OCI-LY1 (cell line): ENCODE measurements around the gene PCIF1.

Experiments
- CTCF ChIP-seq: fragments of 200-600 bp; sonication (generic), shearing (Covaris generic); IDR thresholded peaks from 2 replicates; pipeline ENCODE4 v1.5.1; 2017; ENCODE audit warnings: mild to moderate bottlenecking, antibody characterized with exemption, low read length, moderate library complexity, mixed read lengths
- EZH2 ChIP-seq: fragments of 200-600 bp; sonication (generic), shearing (Covaris generic); IDR thresholded peaks from 2 replicates; pipeline ENCODE4 v1.8.0; 2017; ENCODE audit warnings: borderline replicate concordance, mixed run types, mild to moderate bottlenecking, antibody characterized with exemption, low read length, moderate library complexity, mixed read lengths

- TF ChIP-seq EZH2 (no peak), CTCF (peak; percentile 82)
Observed at GRCh38 chr20:45987108-45987780, 52.8 kb downstream of the PCIF1 start.
